Measurements from ENCODE around the gene ZC3H18. TPM values are rescaled to one million over a fixed set of nuclear protein-coding genes. Genes with fewer than 3 reads are reported as not detected.

Gene ZC3H18
- polyA plus RNA-seq, 3 donors: 5.5 to 36.4 (median 6.8) TPM

DNA sequence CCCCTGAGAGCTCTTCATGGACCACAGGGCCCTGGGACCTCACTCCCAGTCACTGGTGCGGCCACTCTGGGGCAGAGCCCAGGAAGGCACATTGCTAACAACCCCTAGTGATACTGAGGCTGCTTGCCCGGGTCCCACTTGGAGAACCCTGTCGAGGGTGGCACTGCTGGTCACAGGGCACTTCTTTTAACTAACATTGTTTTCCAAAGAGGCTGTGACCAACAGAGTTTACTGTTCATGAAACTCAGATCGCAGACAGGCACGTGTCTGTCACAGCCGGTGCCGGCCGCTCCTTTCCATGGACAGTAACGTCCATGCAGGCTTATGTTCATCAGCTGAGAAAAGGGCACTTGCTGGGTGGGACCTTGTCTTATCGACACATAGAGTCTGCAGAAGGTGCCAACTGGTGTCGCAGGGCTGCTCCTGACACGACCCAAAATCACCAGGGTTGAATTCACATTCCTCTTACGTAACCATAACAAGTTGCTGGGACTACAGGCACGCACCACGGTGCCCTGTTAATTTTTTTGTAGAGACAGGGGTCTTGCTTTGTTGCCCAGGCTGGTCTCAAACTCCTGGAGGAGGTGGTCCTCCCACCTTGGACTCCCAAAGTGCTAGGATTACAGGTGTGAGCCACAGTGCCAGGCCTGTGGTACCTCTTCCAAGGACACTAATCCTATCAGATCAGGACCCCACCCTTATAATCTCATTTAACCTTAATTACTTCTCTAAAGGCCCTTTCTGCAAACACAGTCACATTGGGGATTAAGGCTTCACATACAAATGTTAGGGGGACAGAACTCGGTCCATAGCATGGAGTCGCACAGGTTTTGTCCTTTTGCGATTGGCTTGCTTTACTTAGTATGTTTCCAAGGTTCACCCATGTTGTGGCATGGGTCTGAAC is 1.2 kb upstream of the ZC3H18 start:
- Histone ChIP-seq H3K79me2 (ENCODE audit: insufficient read depth, low read length) (peaks cover 35% of the 10 kb centered on the region), H3K4me2 (replicated peaks; ENCODE audit: extremely low read depth, low read length, poor library complexity, severe bottlenecking) (peak overlapping the region; percentile 80), H3K27me3 (ENCODE audit: control insufficient read depth in 2 of 2, insufficient read depth in 2 of 2, low read length in 2 of 2) (no peaks in the 10 kb centered on the region), H3K36me3 (replicated peaks in 1 of 2; ENCODE audit: control insufficient read depth in 1 of 2, insufficient read depth in 2 of 2, low read length in 2 of 2) (peaks cover 6 to 25% of the 10 kb centered on the region in 2 donors), H2AFZ (ENCODE audit: insufficient read depth, low read depth, low read length, poor library complexity, severe bottlenecking) (peak overlapping the region; percentile 91), H3K9me3 (replicated peaks in 1 of 2; ENCODE audit: control insufficient read depth in 1 of 2, insufficient read depth in 1 of 2, low read length in 2 of 2) (no peaks in the 10 kb centered on the region), H3K9ac (ENCODE audit: insufficient read depth, low read length, poor library complexity, severe bottlenecking) (peak overlapping the region; percentile 65), H3K4me1 (ENCODE audit: control insufficient read depth in 1 of 2, insufficient read depth in 2 of 2, low read length in 2 of 2) (peaks cover 18 to 26% of the 10 kb centered on the region in 2 donors), H4K20me1 (ENCODE audit: insufficient read depth, low read length) (peaks cover 33% of the 10 kb centered on the region), H3K27ac (ENCODE audit: low read depth in 1 of 2, low read length in 2 of 2) (no peak overlapping the region), H3K4me3 (replicated peaks in 1 of 3; ENCODE audit: low read depth in 2 of 3, low read length in 3 of 3) (peak overlapping the region; percentile 48 to 88 (median 78))
- TF ChIP-seq, protein P1, sequence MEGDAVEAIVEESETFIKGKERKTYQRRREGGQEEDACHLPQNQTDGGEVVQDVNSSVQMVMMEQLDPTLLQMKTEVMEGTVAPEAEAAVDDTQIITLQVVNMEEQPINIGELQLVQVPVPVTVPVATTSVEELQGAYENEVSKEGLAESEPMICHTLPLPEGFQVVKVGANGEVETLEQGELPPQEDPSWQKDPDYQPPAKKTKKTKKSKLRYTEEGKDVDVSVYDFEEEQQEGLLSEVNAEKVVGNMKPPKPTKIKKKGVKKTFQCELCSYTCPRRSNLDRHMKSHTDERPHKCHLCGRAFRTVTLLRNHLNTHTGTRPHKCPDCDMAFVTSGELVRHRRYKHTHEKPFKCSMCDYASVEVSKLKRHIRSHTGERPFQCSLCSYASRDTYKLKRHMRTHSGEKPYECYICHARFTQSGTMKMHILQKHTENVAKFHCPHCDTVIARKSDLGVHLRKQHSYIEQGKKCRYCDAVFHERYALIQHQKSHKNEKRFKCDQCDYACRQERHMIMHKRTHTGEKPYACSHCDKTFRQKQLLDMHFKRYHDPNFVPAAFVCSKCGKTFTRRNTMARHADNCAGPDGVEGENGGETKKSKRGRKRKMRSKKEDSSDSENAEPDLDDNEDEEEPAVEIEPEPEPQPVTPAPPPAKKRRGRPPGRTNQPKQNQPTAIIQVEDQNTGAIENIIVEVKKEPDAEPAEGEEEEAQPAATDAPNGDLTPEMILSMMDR (IDR thresholded peaks at IDR 0.05): no peak
- Mint-ChIP-seq H3K36me3 (peaks cover 15 to 18% of the 10 kb centered on the region in 2 donors), H3K27me3 (ENCODE audit: low read depth in 3 of 3) (peaks cover 0 to 5% (median 0%) of the 10 kb centered on the region in 3 donors), H3K27ac (peak overlapping the region in 5 of 7 donors; percentile 6 to 83 (median 16)), H3K4me3 (peak overlapping the region; percentile 78 to 80), H3K4me1 (peaks cover 20% of the 10 kb centered on the region), H3K9me3 (no peaks in the 10 kb centered on the region)
- intact Hi-C loops (cut with micrococcal nuclease): loop anchor here in 1 of 2 donors (5.0 kb wide), 1 partner anchor 117 kb away; the partner anchor contains the start of gene ZFPM1
- no peak for DNase-seq
- 87% methylated on average over 17 of the region's 18 CpGs for WGBS (ENCODE audit: insufficient coverage)

DNA sequence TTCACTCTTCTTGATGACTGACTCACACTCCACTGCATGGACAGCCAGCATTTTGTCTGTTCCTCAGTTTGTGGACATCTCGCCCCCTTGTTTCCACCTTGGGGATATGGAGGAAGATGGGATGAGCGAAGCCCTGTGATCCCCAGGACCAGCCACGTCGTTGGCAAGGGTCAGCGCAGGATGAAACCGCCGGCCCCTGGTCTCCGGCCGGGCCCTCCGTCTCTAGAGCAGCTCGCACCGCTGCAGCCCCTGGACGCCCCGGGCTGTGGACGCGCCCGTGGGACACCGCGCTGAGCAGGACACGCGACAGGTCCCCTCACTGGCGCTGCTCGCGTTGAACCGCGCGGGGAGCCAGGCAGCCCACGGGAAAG is 604 bp upstream of the ZC3H18 start:
- H3K27ac ChIP-seq (ENCODE audit: low read depth in 1 of 2, low read length in 2 of 2): peak overlapping the region in 1 of 2 donors; percentile 63
- H2AFZ ChIP-seq (ENCODE audit: insufficient read depth, low read depth, low read length, poor library complexity, severe bottlenecking): peak overlapping the region; percentile 91
- Mint-ChIP-seq H3K4me3 (peak overlapping the region; percentile 78 to 80), H3K36me3 (peaks cover 15 to 23% of the 10 kb centered on the region in 2 donors), H3K27ac (peak overlapping the region; percentile 3 to 83 (median 16)), H3K27me3 (ENCODE audit: low read depth in 3 of 3) (peaks cover 0 to 5% (median 0%) of the 10 kb centered on the region in 3 donors), H3K4me1 (peaks cover 20% of the 10 kb centered on the region), H3K9me3 (no peaks in the 10 kb centered on the region)
- TF ChIP-seq, protein P1 (IDR thresholded peaks at IDR 0.05): no peak
- DNase-seq: peak in 1 of 3 donors; percentile 30
- H3K4me2 ChIP-seq (replicated peaks; ENCODE audit: extremely low read depth, low read length, poor library complexity, severe bottlenecking): peak overlapping the region; percentile 80
- H3K4me3 ChIP-seq (replicated peaks in 1 of 3; ENCODE audit: low read depth in 2 of 3, low read length in 3 of 3): peak overlapping the region; percentile 48 to 88 (median 78)
- no peaks in the 10 kb centered on the region for H3K27me3 ChIP-seq (ENCODE audit: control insufficient read depth in 2 of 2, insufficient read depth in 2 of 2, low read length in 2 of 2)
- peak overlapping the region; percentile 65 for H3K9ac ChIP-seq (ENCODE audit: insufficient read depth, low read length, poor library complexity, severe bottlenecking)
- intact Hi-C loops (cut with micrococcal nuclease): loop anchor here in 1 of 2 donors (5.0 kb wide), 1 partner anchor 117 kb away; the partner anchor contains the start of gene ZFPM1
- peaks cover 6 to 29% of the 10 kb centered on the region in 2 donors for H3K36me3 ChIP-seq (replicated peaks in 1 of 2; ENCODE audit: control insufficient read depth in 1 of 2, insufficient read depth in 2 of 2, low read length in 2 of 2)
- peaks cover 18 to 26% of the 10 kb centered on the region in 2 donors for H3K4me1 ChIP-seq (ENCODE audit: control insufficient read depth in 1 of 2, insufficient read depth in 2 of 2, low read length in 2 of 2)
- peaks cover 41% of the 10 kb centered on the region for H3K79me2 ChIP-seq (ENCODE audit: insufficient read depth, low read length)
- peaks cover 39% of the 10 kb centered on the region for H4K20me1 ChIP-seq (ENCODE audit: insufficient read depth, low read length)
- H3K9me3 ChIP-seq (replicated peaks in 1 of 2; ENCODE audit: control insufficient read depth in 1 of 2, insufficient read depth in 1 of 2, low read length in 2 of 2): no peaks in the 10 kb centered on the region
- WGBS (ENCODE audit: insufficient coverage): 4% methylated on average over 20 of the region's 28 CpGs

All from CD14-positive monocyte (primary cell).